Measurements from ENCODE around the gene ANKS3.
A peak's percentile ranks its signal among the peaks of the same experiment; 100 is the strongest.

ANKS3 gene

DNA sequence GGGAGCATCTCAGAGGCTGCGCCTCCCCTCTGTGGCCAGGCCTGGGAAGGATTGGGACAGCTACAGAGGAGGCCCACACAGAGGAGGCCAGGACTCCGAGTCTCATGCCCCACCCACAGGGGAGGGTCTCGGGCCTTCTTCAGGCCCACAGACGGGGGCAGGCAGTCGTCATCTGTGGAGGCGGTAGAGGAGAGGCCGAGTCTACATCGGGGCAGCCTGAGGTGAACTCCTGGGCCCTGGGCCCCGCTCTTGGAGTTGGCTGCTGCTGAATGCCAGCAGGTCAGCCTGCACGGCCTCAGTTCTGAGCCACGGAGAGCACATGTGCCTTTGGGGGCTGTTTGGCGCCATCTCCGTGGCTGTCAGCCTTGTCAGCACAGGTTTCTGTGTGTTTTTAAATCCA lies 48.8 kb downstream of the ANKS3 start:
- H3K27ac ChIP-seq, result no peak overlapping the region

DNA sequence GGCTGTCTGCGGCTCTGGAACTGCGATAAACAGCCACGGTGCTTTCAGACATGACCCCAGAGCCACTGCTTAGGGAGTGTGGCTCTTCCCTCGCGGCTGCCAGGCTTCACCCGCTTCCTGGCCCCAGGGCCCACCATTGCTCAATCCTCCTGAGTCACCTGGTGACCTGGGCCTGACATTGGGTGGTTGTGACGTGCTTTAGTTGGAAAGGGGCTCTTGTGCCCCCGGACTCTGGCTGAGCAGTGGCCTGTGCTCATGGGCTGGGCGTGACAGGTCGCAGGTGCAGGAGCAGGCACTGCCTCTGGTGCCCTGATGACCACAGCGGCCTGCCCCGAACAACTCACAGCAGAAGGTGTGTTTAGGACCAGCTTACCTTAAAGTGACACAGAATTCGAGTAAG lies 49.3 kb downstream of the ANKS3 start:
- Histone ChIP-seq H3K36me3 (peaks cover 26% of the 10 kb centered on the region), H3K4me3 (ENCODE audit: low read depth, low read length) (no peak overlapping the region), H3K27me3 (ENCODE audit: insufficient read depth, low read depth, severe bottlenecking) (no peaks in the 10 kb centered on the region), H3K27ac (no peak overlapping the region), H3K9me3 (ENCODE audit: severe bottlenecking) (no peaks in the 10 kb centered on the region)
- TF ChIP-seq, protein P1, sequence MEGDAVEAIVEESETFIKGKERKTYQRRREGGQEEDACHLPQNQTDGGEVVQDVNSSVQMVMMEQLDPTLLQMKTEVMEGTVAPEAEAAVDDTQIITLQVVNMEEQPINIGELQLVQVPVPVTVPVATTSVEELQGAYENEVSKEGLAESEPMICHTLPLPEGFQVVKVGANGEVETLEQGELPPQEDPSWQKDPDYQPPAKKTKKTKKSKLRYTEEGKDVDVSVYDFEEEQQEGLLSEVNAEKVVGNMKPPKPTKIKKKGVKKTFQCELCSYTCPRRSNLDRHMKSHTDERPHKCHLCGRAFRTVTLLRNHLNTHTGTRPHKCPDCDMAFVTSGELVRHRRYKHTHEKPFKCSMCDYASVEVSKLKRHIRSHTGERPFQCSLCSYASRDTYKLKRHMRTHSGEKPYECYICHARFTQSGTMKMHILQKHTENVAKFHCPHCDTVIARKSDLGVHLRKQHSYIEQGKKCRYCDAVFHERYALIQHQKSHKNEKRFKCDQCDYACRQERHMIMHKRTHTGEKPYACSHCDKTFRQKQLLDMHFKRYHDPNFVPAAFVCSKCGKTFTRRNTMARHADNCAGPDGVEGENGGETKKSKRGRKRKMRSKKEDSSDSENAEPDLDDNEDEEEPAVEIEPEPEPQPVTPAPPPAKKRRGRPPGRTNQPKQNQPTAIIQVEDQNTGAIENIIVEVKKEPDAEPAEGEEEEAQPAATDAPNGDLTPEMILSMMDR (IDR thresholded peaks at IDR 0.05; ENCODE audit: low read depth, low read length), result no peak
- no peak for DNase-seq

More for the DNA sequence above, 48.8 kb downstream of the ANKS3 start:
- Histone ChIP-seq H3K9me3 (ENCODE audit: severe bottlenecking) (no peaks in the 10 kb centered on the region), H3K4me3 (ENCODE audit: low read depth, low read length) (no peak overlapping the region), H3K27me3 (ENCODE audit: insufficient read depth, low read depth, severe bottlenecking) (no peaks in the 10 kb centered on the region), H3K36me3 (peaks cover 26% of the 10 kb centered on the region)
- DNase-seq, result no peak
- TF ChIP-seq, protein P1 (IDR thresholded peaks at IDR 0.05; ENCODE audit: low read depth, low read length), result no peak

DNA sequence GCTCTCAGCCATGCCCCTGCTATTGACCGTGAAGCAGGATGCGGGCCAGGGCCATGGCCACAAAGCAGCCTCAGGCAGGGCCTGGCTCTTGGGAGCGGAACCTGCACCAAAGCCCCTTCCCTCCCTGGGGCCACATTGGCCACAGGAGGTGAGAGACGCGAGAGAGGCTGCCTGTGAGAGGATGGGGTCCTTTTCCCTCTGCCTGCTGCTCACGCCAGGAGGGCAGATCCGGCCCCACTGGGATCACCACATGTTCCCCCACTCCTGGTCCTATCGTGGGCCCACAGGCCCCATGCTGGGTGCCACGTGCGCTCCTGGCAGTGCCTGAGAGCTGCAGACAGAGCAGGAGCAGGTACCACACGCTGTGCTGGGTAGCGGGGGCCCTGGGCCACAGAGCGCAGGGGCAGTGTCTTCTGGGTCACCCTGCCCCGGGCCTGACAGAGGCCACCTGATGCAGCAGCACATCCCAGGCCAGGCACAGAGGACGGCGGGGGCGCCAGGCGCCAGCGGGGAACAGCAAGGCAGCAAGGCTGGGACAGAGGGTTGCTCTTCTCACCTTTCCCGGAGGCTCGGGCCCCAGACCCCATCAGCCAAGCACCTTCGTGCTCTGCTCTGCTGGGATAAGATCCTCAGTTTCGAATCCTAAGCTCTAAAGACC lies 49.9 kb downstream of the ANKS3 start:
- no peak overlapping the region for H3K4me3 ChIP-seq (ENCODE audit: low read depth, low read length)
- no peaks in the 10 kb centered on the region for H3K9me3 ChIP-seq (ENCODE audit: severe bottlenecking)
- peaks cover 24% of the 10 kb centered on the region for H3K36me3 ChIP-seq
- H3K27me3 ChIP-seq (ENCODE audit: insufficient read depth, low read depth, severe bottlenecking), result no peaks in the 10 kb centered on the region
- H3K27ac ChIP-seq, result no peak overlapping the region
- DNase-seq, result no peak
- TF ChIP-seq, protein P1 (IDR thresholded peaks at IDR 0.05; ENCODE audit: low read depth, low read length), result no peak

DNA sequence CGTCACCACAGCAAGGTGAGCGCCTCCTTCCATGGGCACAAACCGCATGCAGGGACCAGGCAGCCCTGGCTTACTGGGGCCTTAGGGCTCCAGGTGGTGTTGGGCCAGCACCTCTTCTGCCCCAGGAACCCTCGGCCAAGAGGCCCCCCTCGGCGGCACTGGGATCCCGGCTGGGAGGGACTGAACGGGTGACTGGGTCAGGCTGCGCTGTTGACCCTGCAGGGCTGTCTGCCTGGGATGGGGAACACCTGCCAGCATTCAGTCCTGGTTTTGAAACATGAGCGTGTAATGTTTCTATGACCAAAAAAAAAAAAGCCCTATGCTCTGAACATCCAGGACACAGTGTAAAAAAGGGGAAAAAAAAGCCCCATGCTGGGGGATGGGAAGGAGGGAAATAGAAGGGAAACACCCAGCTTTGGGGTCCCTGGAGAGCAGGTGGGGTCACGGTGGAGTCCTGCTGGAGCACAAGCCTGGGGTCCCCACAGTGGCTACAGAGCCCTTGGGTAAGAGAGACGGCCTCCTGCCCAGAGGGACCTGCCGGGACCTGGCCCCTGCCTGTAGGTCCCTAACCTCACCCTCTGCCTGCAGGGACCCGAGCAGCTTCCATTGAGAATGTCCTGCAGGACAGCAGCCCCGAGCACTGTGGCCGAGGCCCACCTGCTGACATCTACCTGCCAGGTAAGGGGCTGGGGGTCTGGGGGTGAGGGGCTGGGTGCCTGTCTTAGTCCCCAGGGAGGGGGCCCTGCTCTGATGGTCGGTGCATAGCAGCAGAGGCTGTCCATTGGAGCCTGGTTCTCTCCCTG lies 50.6 kb downstream of the ANKS3 start:
- TF ChIP-seq, protein P1 (IDR thresholded peaks at IDR 0.05; ENCODE audit: low read depth, low read length), result no peak
- peaks cover 24% of the 10 kb centered on the region for H3K36me3 ChIP-seq

DNA sequence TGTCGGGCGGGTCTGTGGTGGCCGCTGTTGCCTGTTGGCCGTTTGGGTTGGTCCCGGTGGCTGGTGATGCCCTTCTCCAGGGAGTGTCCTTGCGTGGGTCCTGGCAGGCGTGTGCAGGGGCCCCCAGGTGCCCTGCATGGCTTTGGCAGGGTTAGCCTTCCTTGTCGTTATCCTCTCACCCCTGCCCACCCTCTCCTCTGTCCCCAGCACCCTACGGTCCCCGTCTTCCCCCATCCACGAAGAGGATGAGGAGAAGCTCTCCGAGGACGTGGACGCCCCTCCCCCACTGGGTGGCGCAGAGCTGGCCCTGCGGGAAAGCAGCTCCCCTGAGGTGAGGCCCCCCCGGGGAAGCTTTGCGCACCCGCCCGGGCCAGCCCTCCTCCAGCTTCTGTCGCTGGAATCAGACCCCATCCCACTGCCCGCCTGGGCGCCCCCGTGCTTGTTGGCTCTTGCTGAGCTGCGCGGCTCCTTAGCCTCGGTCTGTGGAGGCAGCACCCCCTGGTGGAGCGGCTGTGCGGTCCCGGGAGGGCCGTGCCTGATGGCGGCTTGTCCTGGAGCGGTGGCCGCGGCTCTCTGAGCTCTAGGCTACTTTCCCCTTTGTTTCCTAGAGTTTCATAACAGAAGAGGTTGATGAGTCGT lies 51.3 kb downstream of the ANKS3 start:
- TF ChIP-seq, protein P1 (IDR thresholded peaks at IDR 0.05; ENCODE audit: low read depth, low read length), result peak; percentile 92
- DNase-seq, result peak; percentile 86
- Histone ChIP-seq H3K4me3 (ENCODE audit: low read depth, low read length) (no peak overlapping the region), H3K27me3 (ENCODE audit: insufficient read depth, low read depth, severe bottlenecking) (no peaks in the 10 kb centered on the region), H3K9me3 (ENCODE audit: severe bottlenecking) (no peaks in the 10 kb centered on the region), H3K36me3 (peaks cover 22% of the 10 kb centered on the region), H3K27ac (peak overlapping the region; percentile 34)

More for the DNA sequence above, 50.6 kb downstream of the ANKS3 start:
- Histone ChIP-seq H3K4me3 (ENCODE audit: low read depth, low read length) (no peak overlapping the region), H3K9me3 (ENCODE audit: severe bottlenecking) (no peaks in the 10 kb centered on the region), H3K27ac (peak overlapping the region; percentile 34), H3K27me3 (ENCODE audit: insufficient read depth, low read depth, severe bottlenecking) (no peaks in the 10 kb centered on the region)
- no peak for DNase-seq

Measured in WERI-Rb-1 (cell line).